NCI-H2196 (cell line): ENCODE results near the gene KLF9.

Experiments used
- DNase-seq: peaks from one replicate; lab custom pipeline; 2025; ENCODE audit not compliant: unreplicated experiment; lab: John Stamatoyannopoulos, UW

Gene KLF9

GRCh38 chr9:70367305-70367930 lies 47.0 kb downstream of the KLF9 start:
- no peak for DNase-seq

- DNase-seq = no peak
Observed at GRCh38 chr9:70363760-70364159, 50.7 kb downstream of the KLF9 start.

GRCh38 chr9:70362952-70363351 lies 51.5 kb downstream of the KLF9 start:
- DNase-seq = no peak

GRCh38 chr9:70355801-70356200 lies 58.7 kb downstream of the KLF9 start:
- DNase-seq = no peak

- DNase-seq = no peak
Observed at GRCh38 chr9:70352802-70353201, 61.7 kb downstream of the KLF9 start.

GRCh38 chr9:70352356-70352755 lies 62.1 kb downstream of the KLF9 start:
- DNase-seq = no peak

- DNase-seq = no peak
Observed at GRCh38 chr9:70347046-70347445, 67.4 kb downstream of the KLF9 start.

GRCh38 chr9:70340572-70340971 lies 73.9 kb downstream of the KLF9 start:
- DNase-seq = peak; percentile 37
